Activated T-cell treated with anti-CD3 and anti-CD28 coated beads, Interleukin-2, amount 50 U/mL, for 1 hour (primary cell): ENCODE data around the gene GSTM3.
"Not testable (repeated sequence)": the region's sequence is repeated elsewhere in the genome, so short reads cannot be mapped to it uniquely, and the experiment has no call there.

Experiments used
- DNase-seq: peaks from one replicate; pipeline ENCODE4 v3.0.0-alpha.2; 2020

Gene GSTM3

GRCh38 chr1:109725510-109725909 is 15.3 kb downstream of the GSTM3 start:
- DNase-seq = no peak

- no peak for DNase-seq
These were observed 15.9 kb downstream of the GSTM3 start for GRCh38 chr1:109724933-109725332.

- DNase-seq = no peak
These were observed 17.7 kb downstream of the GSTM3 start for GRCh38 chr1:109722908-109723691.

- DNase-seq = no peak
These were observed 18.9 kb downstream of the GSTM3 start for GRCh38 chr1:109721971-109722370.

GRCh38 chr1:109721042-109721441 is 19.8 kb downstream of the GSTM3 start:
- no peak for DNase-seq

- no peak for DNase-seq
These were observed 21.5 kb downstream of the GSTM3 start for GRCh38 chr1:109719337-109719837.

- no peak for DNase-seq
These were observed 22.3 kb downstream of the GSTM3 start for GRCh38 chr1:109718495-109718894.

GRCh38 chr1:109717729-109718128 is 23.1 kb downstream of the GSTM3 start:
- no peak for DNase-seq

- DNase-seq = no peak
These were observed 24.2 kb downstream of the GSTM3 start for GRCh38 chr1:109716570-109717090.

GRCh38 chr1:109716121-109716520 is 24.7 kb downstream of the GSTM3 start:
- no peak for DNase-seq

- no peak for DNase-seq
These were observed 26.0 kb downstream of the GSTM3 start for GRCh38 chr1:109714661-109715372.

- no peak for DNase-seq
These were observed 27.2 kb downstream of the GSTM3 start for GRCh38 chr1:109713636-109714035.

- no peak for DNase-seq
These were observed 28.4 kb downstream of the GSTM3 start for GRCh38 chr1:109712321-109712864.

GRCh38 chr1:109711593-109712320 is 29.1 kb downstream of the GSTM3 start, which contains the start of gene GSTM5:
TSS of gene GSTM5 (plus strand) at chr1:109712251. CDS start at chr1:109712313, 62 bp downstream.
- not testable (repeated sequence) for DNase-seq

- not testable (repeated sequence) for DNase-seq
These were observed 31.0 kb downstream of the GSTM3 start for GRCh38 chr1:109709822-109710221.

GRCh38 chr1:109708949-109709348 is 31.9 kb downstream of the GSTM3 start:
- not testable (repeated sequence) for DNase-seq

- DNase-seq = no peak
These were observed 35.4 kb downstream of the GSTM3 start for GRCh38 chr1:109705411-109705810.

- DNase-seq = no peak
These were observed 36.7 kb downstream of the GSTM3 start for GRCh38 chr1:109704173-109704572.

- not testable (repeated sequence) for DNase-seq
These were observed 37.9 kb downstream of the GSTM3 start for GRCh38 chr1:109702940-109703339.

GRCh38 chr1:109697861-109698260 is 43.0 kb downstream of the GSTM3 start:
- not testable (repeated sequence) for DNase-seq

- no peak for DNase-seq
These were observed 43.8 kb downstream of the GSTM3 start for GRCh38 chr1:109697066-109697465.

GRCh38 chr1:109695138-109695537 is 45.7 kb downstream of the GSTM3 start:
- DNase-seq = not testable (repeated sequence)

- not testable (repeated sequence) for DNase-seq
These were observed 46.4 kb downstream of the GSTM3 start for GRCh38 chr1:109694400-109694799.
